Effector memory CD4-positive, alpha-beta T cell (primary cell): ENCODE results near the gene AP2A1.

ENCODE experiments used
- DNase-seq, 3 donors: peaks; one replicate each; pipeline ENCODE4 v3.0.0-alpha.2; 2020
- H3K27ac ChIP-seq: 2 replicates; pipeline ENCODE4 v1.7.0; 2013; ENCODE audit warnings: mild to moderate bottlenecking, low read length, moderate library complexity; ENCODE audit not compliant: insufficient read depth, poor library complexity, severe bottlenecking
- H3K27me3 ChIP-seq: replicated peaks from 2 replicates; pipeline ENCODE4 v1.7.0; 2013; ENCODE audit warnings: mild to moderate bottlenecking, low read length; ENCODE audit not compliant: insufficient read depth, control insufficient read depth, poor library complexity, severe bottlenecking
- H3K36me3 ChIP-seq: 2 replicates; pipeline ENCODE4 v1.7.0; 2013; ENCODE audit warnings: mild to moderate bottlenecking, low read length, moderate library complexity; ENCODE audit not compliant: control insufficient read depth, insufficient read depth
- H3K4me1 ChIP-seq: 2 replicates; pipeline ENCODE4 v1.7.0; 2013; ENCODE audit warnings: low read length, mild to moderate bottlenecking; ENCODE audit not compliant: control insufficient read depth, insufficient read depth, poor library complexity, severe bottlenecking
- H3K4me3 ChIP-seq: 2 replicates; pipeline ENCODE4 v1.7.0; 2013; ENCODE audit warnings: low read length, low read depth, mild to moderate bottlenecking; ENCODE audit not compliant: insufficient read depth, poor library complexity, severe bottlenecking
- H3K9me3 ChIP-seq: 2 replicates; pipeline ENCODE4 v1.7.0; 2013; ENCODE audit warnings: mild to moderate bottlenecking, low read length, moderate library complexity; ENCODE audit not compliant: control insufficient read depth

Gene AP2A1

GRCh38 chr19:49791776-49792445, 25.1 kb downstream of the AP2A1 start:
- peaks cover 46% of the 10 kb centered on the region for H3K36me3 ChIP-seq
- no peaks in the 10 kb centered on the region for H3K27me3 ChIP-seq
- no peak for DNase-seq
- no peaks in the 10 kb centered on the region for H3K9me3 ChIP-seq
- H3K4me1 ChIP-seq: no peaks in the 10 kb centered on the region
- H3K27ac ChIP-seq: no peak overlapping the region
- no peak overlapping the region for H3K4me3 ChIP-seq

GRCh38 chr19:49792829-49793560, 26.2 kb downstream of the AP2A1 start:
- Histone ChIP-seq H3K36me3 (peaks cover 52% of the 10 kb centered on the region), H3K27me3 (no peaks in the 10 kb centered on the region), H3K4me3 (no peak overlapping the region), H3K27ac (no peak overlapping the region), H3K4me1 (no peaks in the 10 kb centered on the region), H3K9me3 (no peaks in the 10 kb centered on the region)
- no peak for DNase-seq

- H3K4me3 ChIP-seq: no peak overlapping the region
- H3K9me3 ChIP-seq: no peaks in the 10 kb centered on the region
- H3K27me3 ChIP-seq: no peaks in the 10 kb centered on the region
- peaks cover 57% of the 10 kb centered on the region for H3K36me3 ChIP-seq
- no peaks in the 10 kb centered on the region for H3K4me1 ChIP-seq
- no peak overlapping the region for H3K27ac ChIP-seq
- no peak for DNase-seq
Observed at GRCh38 chr19:49793561-49793840, 26.7 kb downstream of the AP2A1 start.

- no peak for DNase-seq
- Histone ChIP-seq H3K27ac (no peak overlapping the region), H3K27me3 (no peaks in the 10 kb centered on the region), H3K4me3 (no peak overlapping the region), H3K9me3 (no peaks in the 10 kb centered on the region), H3K36me3 (peaks cover 69% of the 10 kb centered on the region), H3K4me1 (no peaks in the 10 kb centered on the region)
Observed at GRCh38 chr19:49795615-49796014, 28.8 kb downstream of the AP2A1 start.

GRCh38 chr19:49798574-49798973, 31.8 kb downstream of the AP2A1 start:
- Histone ChIP-seq H3K36me3 (peaks cover 70% of the 10 kb centered on the region), H3K27ac (no peak overlapping the region), H3K9me3 (no peaks in the 10 kb centered on the region), H3K27me3 (no peaks in the 10 kb centered on the region), H3K4me3 (no peak overlapping the region), H3K4me1 (no peaks in the 10 kb centered on the region)
- no peak for DNase-seq

GRCh38 chr19:49799271-49799797, 32.5 kb downstream of the AP2A1 start:
- Histone ChIP-seq H3K27ac (no peak overlapping the region), H3K4me1 (no peaks in the 10 kb centered on the region), H3K27me3 (no peaks in the 10 kb centered on the region), H3K36me3 (peaks cover 74% of the 10 kb centered on the region), H3K4me3 (no peak overlapping the region), H3K9me3 (no peaks in the 10 kb centered on the region)
- DNase-seq: no peak

- Histone ChIP-seq H3K36me3 (peaks cover 73% of the 10 kb centered on the region), H3K9me3 (no peaks in the 10 kb centered on the region), H3K4me1 (no peaks in the 10 kb centered on the region), H3K27ac (no peak overlapping the region), H3K4me3 (no peak overlapping the region), H3K27me3 (no peaks in the 10 kb centered on the region)
- no peak for DNase-seq
Observed at GRCh38 chr19:49799798-49800376, 33.1 kb downstream of the AP2A1 start.

- H3K27me3 ChIP-seq: no peaks in the 10 kb centered on the region
- H3K27ac ChIP-seq: no peak overlapping the region
- peaks cover 65% of the 10 kb centered on the region for H3K36me3 ChIP-seq
- DNase-seq: no peak
- no peaks in the 10 kb centered on the region for H3K4me1 ChIP-seq
- no peak overlapping the region for H3K4me3 ChIP-seq
- no peaks in the 10 kb centered on the region for H3K9me3 ChIP-seq
Observed at GRCh38 chr19:49800771-49801170, 34.0 kb downstream of the AP2A1 start.

GRCh38 chr19:49801401-49801888, 34.6 kb downstream of the AP2A1 start:
- Histone ChIP-seq H3K9me3 (no peaks in the 10 kb centered on the region), H3K4me3 (no peak overlapping the region), H3K27me3 (no peaks in the 10 kb centered on the region), H3K4me1 (no peaks in the 10 kb centered on the region), H3K27ac (no peak overlapping the region), H3K36me3 (peaks cover 58% of the 10 kb centered on the region)
- no peak for DNase-seq
